ENCODE measurements around the gene MS4A7. TPM values are rescaled to one million over a fixed set of nuclear protein-coding genes. Genes with fewer than 3 reads are reported as not detected.

The MS4A7 gene
- total and polyA plus RNA-seq, 2 of the 4 experiments (the other 2 are of a cell fraction), result not detected

- H3K23ac ChIP-seq (ENCODE audit: low read depth, low read length), result no peak overlapping the region
- H3K56ac ChIP-seq (ENCODE audit: extremely low read depth, insufficient read depth, low read length), result no peak overlapping the region
- H4K91ac ChIP-seq (ENCODE audit: insufficient read depth, low read depth, low read length), result no peak overlapping the region
- H2AK5ac ChIP-seq (ENCODE audit: low read depth, low read length), result no peak overlapping the region
- H2BK5ac ChIP-seq (ENCODE audit: low read depth, low read length, poor library complexity, severe bottlenecking), result no peak overlapping the region
- H4K5ac ChIP-seq (ENCODE audit: low read depth, low read length), result no peak overlapping the region
- H2BK120ac ChIP-seq (ENCODE audit: low read depth, low read length), result no peak overlapping the region
- CTCF ChIA-PET, result no interaction called here
- intact Hi-C loops (cut with micrococcal nuclease), result no loop called here
- H4K8ac ChIP-seq (ENCODE audit: low read depth in 2 of 2, low read length in 2 of 2), result no peak overlapping the region
- no peaks in the 10 kb centered on the region for H3K4me1 ChIP-seq (ENCODE audit: control insufficient read depth, insufficient read depth, low read length)
- H3K27ac ChIP-seq (ENCODE audit: insufficient read depth, low read length), result no peak overlapping the region
- ATAC-seq (ENCODE audit: low read depth) (no peak), DNase-seq (no peak)
- dilution Hi-C loops (cut with HindIII; ENCODE audit: low sequenced_read_pairs, unreplicated experiment), result no loop called here
- BruUV-seq (replicated peaks), result no TSS peak
- H3K4ac ChIP-seq (ENCODE audit: low read depth, low read length), result no peak overlapping the region
- H3K4me3 ChIP-seq (ENCODE audit: insufficient read depth, low read depth, low read length), result no peak overlapping the region
- H3K14ac ChIP-seq (replicated peaks; ENCODE audit: low read depth, low read length), result no peak overlapping the region
- H3K18ac ChIP-seq (ENCODE audit: low read depth, low read length), result no peak overlapping the region
- H3K79me1 ChIP-seq (ENCODE audit: low read depth in 1 of 2, low read length in 2 of 2), result no peaks in the 10 kb centered on the region
- no peaks in the 10 kb centered on the region for H3K27me3 ChIP-seq (ENCODE audit: control insufficient read depth, insufficient read depth, low read length)
- TF ChIP-seq MXI1 (IDR thresholded peaks at IDR 0.05; ENCODE audit: borderline replicate concordance, low read depth, low read length), result no peak
- TF ChIP-seq CTCF (conservative IDR thresholded peaks at IDR 0.05; ENCODE audit: low read depth, low read length), result peak; percentile 26; the same call in 1 of the 2 replicates
- no peak for TF ChIP-seq BHLHE40 (IDR thresholded peaks at IDR 0.05; ENCODE audit: low read depth, low read length)
- no peak overlapping the region for H2AK9ac ChIP-seq (replicated peaks; ENCODE audit: low read depth, low read length, poor library complexity)
- H2BK15ac ChIP-seq (ENCODE audit: low read depth, low read length), result no peak overlapping the region
- in situ Hi-C loops (cut with MboI; ENCODE audit: low sequenced_read_pairs), result no loop called here
- no peak overlapping the region for H2BK20ac ChIP-seq (ENCODE audit: low read depth, low read length)
- POLR2A ChIA-PET (ENCODE audit: unreplicated experiment), result no interaction called here
- no peaks in the 10 kb centered on the region for H4K20me1 ChIP-seq (ENCODE audit: insufficient read depth, low read length)
- H3K9me1 ChIP-seq (ENCODE audit: insufficient read depth, low read length), result no peaks in the 10 kb centered on the region
- H2AFZ ChIP-seq (replicated peaks; ENCODE audit: low read length, poor library complexity), result no peak overlapping the region
- H3K36me3 ChIP-seq (ENCODE audit: control insufficient read depth, insufficient read depth, low read length), result no peaks in the 10 kb centered on the region
- H3K4me2 ChIP-seq (ENCODE audit: low read depth, low read length), result no peak overlapping the region
- H3K9ac ChIP-seq (ENCODE audit: low read depth, low read length), result no peak overlapping the region
- peaks cover 4% of the 10 kb centered on the region; the same call in 1 of the 2 replicates for H3K9me3 ChIP-seq (ENCODE audit: control insufficient read depth, insufficient read depth, low read length)
Observed at GRCh38 chr11:60345489-60345888, 32.8 kb upstream of the MS4A7 start.
